Loucy (cell line): Measurements from ENCODE around the gene TCEAL3.

Experiments
- EZH2phosphoT487 ChIP-seq: fragments of 200-600 bp; IDR thresholded peaks from 2 replicates; pipeline ENCODE4 v1.6.1; 2018; ENCODE audit warnings: antibody characterized with exemption, mild to moderate bottlenecking, moderate library complexity, borderline replicate concordance
- TF ChIP-seq, protein P1 (sequence below): fragments of 200-600 bp; sonication (generic); conservative IDR thresholded peaks from 2 replicates; pipeline ENCODE4 v1.5.1; 2014; ENCODE audit warnings: mild to moderate bottlenecking, antibody characterized with exemption, low read length

DNA sequence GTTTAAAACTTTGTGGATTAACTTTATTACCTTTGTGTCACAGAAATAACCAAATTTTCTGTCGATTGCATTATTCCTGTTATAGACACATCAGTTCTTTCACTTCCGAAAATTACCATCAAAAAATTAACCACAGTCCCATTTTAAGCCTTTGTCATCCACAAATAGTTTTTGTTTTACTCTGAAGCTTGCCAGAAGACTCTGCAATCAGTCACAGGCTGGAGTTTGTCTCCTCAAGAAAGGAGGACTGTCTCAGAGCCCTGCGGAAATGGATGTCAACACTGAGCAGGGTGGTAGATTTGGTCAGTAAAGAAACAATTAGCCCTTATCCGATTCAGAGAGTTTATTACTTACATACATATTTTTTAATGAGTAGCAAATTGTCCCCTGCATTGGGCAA lies 42.6 kb upstream of the TCEAL3 start:
- TF ChIP-seq, protein P1, sequence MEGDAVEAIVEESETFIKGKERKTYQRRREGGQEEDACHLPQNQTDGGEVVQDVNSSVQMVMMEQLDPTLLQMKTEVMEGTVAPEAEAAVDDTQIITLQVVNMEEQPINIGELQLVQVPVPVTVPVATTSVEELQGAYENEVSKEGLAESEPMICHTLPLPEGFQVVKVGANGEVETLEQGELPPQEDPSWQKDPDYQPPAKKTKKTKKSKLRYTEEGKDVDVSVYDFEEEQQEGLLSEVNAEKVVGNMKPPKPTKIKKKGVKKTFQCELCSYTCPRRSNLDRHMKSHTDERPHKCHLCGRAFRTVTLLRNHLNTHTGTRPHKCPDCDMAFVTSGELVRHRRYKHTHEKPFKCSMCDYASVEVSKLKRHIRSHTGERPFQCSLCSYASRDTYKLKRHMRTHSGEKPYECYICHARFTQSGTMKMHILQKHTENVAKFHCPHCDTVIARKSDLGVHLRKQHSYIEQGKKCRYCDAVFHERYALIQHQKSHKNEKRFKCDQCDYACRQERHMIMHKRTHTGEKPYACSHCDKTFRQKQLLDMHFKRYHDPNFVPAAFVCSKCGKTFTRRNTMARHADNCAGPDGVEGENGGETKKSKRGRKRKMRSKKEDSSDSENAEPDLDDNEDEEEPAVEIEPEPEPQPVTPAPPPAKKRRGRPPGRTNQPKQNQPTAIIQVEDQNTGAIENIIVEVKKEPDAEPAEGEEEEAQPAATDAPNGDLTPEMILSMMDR = no peak
- TF ChIP-seq EZH2phosphoT487 = no peak
